ENCODE results near the gene DSC1.

GRCh38 chr18:31146809-31147208 is 15.8 kb downstream of the DSC1 start:
- no peak for TF ChIP-seq EZH2phosphoT487 (conservative IDR thresholded peaks at IDR 0.05; ENCODE audit: low read length)
- no peak for TF ChIP-seq CTCF (IDR thresholded peaks at IDR 0.05; ENCODE audit: insufficient read depth, low read length, poor library complexity, severe bottlenecking)

Data from SU-DHL-6 (cell line).